IMR-90 (cell line): ENCODE data around the gene JRKL. TPM values are rescaled to one million over a fixed set of nuclear protein-coding genes. Genes with fewer than 3 reads are reported as not detected.

ENCODE experiments used
- ATAC-seq: fragments of 200-7000 bp; cut with Tn5 transposase; 2 replicates; pipeline ENCODE4 v1.9.1; 2020; ENCODE audit warnings: low read depth, mild to moderate bottlenecking, moderate library complexity
- BruUV-seq: library from RNA; stranded (reverse); fragments of 400-500 nt; replicated peaks from 2 replicates; lab custom pipeline; 2021; lab: Mats Ljungman, UMichigan
- CTCF ChIA-PET: fragments of 300-600 bp; formaldehyde crosslinking; extraction: SDS; loops from one replicate; lab custom pipeline; 2021; ENCODE audit warnings: antibody characterized with exemption; lab: Yijun Ruan, JAX
- POLR2A ChIA-PET: fragments of 300-600 bp; sonication (Branson Sonifier 250); formaldehyde crosslinking; loops from one replicate; lab custom pipeline; 2022; ENCODE audit warnings: antibody characterized with exemption; ENCODE audit not compliant: unreplicated experiment; lab: Charles Lee
- DNase-seq: peaks from one replicate; pipeline ENCODE4 v3.0.0; 2013
- H2AFZ ChIP-seq: replicated peaks from 2 replicates; pipeline ENCODE3; 2013; ENCODE audit warnings: low read length, mild to moderate bottlenecking; ENCODE audit not compliant: poor library complexity
- H2AK5ac ChIP-seq: 2 replicates; pipeline ENCODE4 v1.6.1; 2013; ENCODE audit warnings: low read depth, low read length, inconsistent platforms
- H2AK9ac ChIP-seq: replicated peaks from 2 replicates; pipeline ENCODE3; 2013; ENCODE audit warnings: mild to moderate bottlenecking, low read depth, low read length, moderate library complexity; ENCODE audit not compliant: poor library complexity
- H2BK120ac ChIP-seq: 2 replicates; pipeline ENCODE4 v1.6.1; 2013; ENCODE audit warnings: low read depth, low read length, inconsistent platforms
- H2BK15ac ChIP-seq: 3 replicates; pipeline ENCODE4 v1.6.1; 2013; ENCODE audit warnings: low read depth, low read length, inconsistent platforms
- H2BK20ac ChIP-seq: 2 replicates; pipeline ENCODE4 v1.6.1; 2013; ENCODE audit warnings: low read depth, mild to moderate bottlenecking, inconsistent platforms, low read length, moderate library complexity
- H2BK5ac ChIP-seq: 2 replicates; pipeline ENCODE4 v1.6.1; 2013; ENCODE audit warnings: mild to moderate bottlenecking, low read depth, low read length, inconsistent platforms; ENCODE audit not compliant: poor library complexity, severe bottlenecking
- H3K14ac ChIP-seq: replicated peaks from 2 replicates; pipeline ENCODE4 v1.6.1; 2013; ENCODE audit warnings: low read depth, low read length, inconsistent platforms
- H3K18ac ChIP-seq: 2 replicates; pipeline ENCODE4 v1.6.1; 2013; ENCODE audit warnings: low read depth, low read length, control low read depth
- H3K23ac ChIP-seq: 2 replicates; pipeline ENCODE4 v1.6.1; 2013; ENCODE audit warnings: low read depth, low read length, inconsistent platforms
- H3K27ac ChIP-seq: 2 replicates; pipeline ENCODE4 v1.5.1; 2013; ENCODE audit warnings: mild to moderate bottlenecking, control low read depth, low read length; ENCODE audit not compliant: insufficient read depth
- H3K27me3 ChIP-seq: 2 replicates; pipeline ENCODE4 v1.6.1; 2013; ENCODE audit warnings: low read length; ENCODE audit not compliant: control insufficient read depth, insufficient read depth
- H3K36me3 ChIP-seq: 2 replicates; pipeline ENCODE4 v1.6.1; 2013; ENCODE audit warnings: low read length, mixed read lengths; ENCODE audit not compliant: control insufficient read depth, insufficient read depth
- H3K4ac ChIP-seq: 2 replicates; pipeline ENCODE4 v1.6.1; 2013; ENCODE audit warnings: low read depth, low read length, inconsistent platforms
- H3K4me1 ChIP-seq: 2 replicates; pipeline ENCODE4 v1.6.1; 2013; ENCODE audit warnings: low read length, mixed read lengths; ENCODE audit not compliant: control insufficient read depth, insufficient read depth
- H3K4me2 ChIP-seq: 2 replicates; pipeline ENCODE4 v1.6.1; 2013; ENCODE audit warnings: low read depth, mild to moderate bottlenecking, control low read depth, low read length, moderate library complexity
- H3K4me3 ChIP-seq: 2 replicates; pipeline ENCODE4 v1.5.1; 2013; ENCODE audit warnings: low read depth, mild to moderate bottlenecking, control low read depth, low read length, moderate library complexity; ENCODE audit not compliant: insufficient read depth
- H3K56ac ChIP-seq: 2 replicates; pipeline ENCODE4 v1.6.1; 2013; ENCODE audit warnings: low read length, inconsistent platforms; ENCODE audit not compliant: insufficient read depth; ENCODE audit errors: extremely low read depth
- H3K79me1 ChIP-seq, 2 experiments: 2 replicates each; pipeline ENCODE4 v1.6.1; 2013; ENCODE audit warnings: low read length in 2 of 2, inconsistent platforms in 1 of 2, low read depth in 1 of 2
- H3K9ac ChIP-seq: 2 replicates; pipeline ENCODE4 v1.6.1; 2013; ENCODE audit warnings: low read depth, low read length, control low read depth
- H3K9me1 ChIP-seq: 2 replicates; pipeline ENCODE4 v1.6.1; 2013; ENCODE audit warnings: low read length, inconsistent platforms; ENCODE audit not compliant: insufficient read depth
- H3K9me3 ChIP-seq: 2 replicates; pipeline ENCODE4 v1.6.1; 2013; ENCODE audit warnings: low read length; ENCODE audit not compliant: control insufficient read depth, insufficient read depth
- H4K20me1 ChIP-seq: 2 replicates; pipeline ENCODE4 v1.6.1; 2013; ENCODE audit warnings: low read length, inconsistent platforms; ENCODE audit not compliant: insufficient read depth
- H4K5ac ChIP-seq: 2 replicates; pipeline ENCODE4 v1.6.1; 2013; ENCODE audit warnings: mild to moderate bottlenecking, low read depth, low read length, control low read depth
- H4K8ac ChIP-seq, 2 experiments: 2 replicates each; pipeline ENCODE4 v1.6.1; 2013; ENCODE audit warnings: low read depth in 2 of 2, low read length in 2 of 2, control low read depth in 1 of 2, inconsistent platforms in 1 of 2
- H4K91ac ChIP-seq: 2 replicates; pipeline ENCODE4 v1.6.1; 2013; ENCODE audit warnings: low read depth, low read length, inconsistent platforms; ENCODE audit not compliant: insufficient read depth
- FOS ChIP-seq: fragments of 150-350 bp; IDR thresholded peaks from 2 replicates; pipeline ENCODE4 v1.6.1; 2016; ENCODE audit warnings: low read depth, low read length
- NFE2L2 ChIP-seq: fragments of 150-350 bp; IDR thresholded peaks from 2 replicates; pipeline ENCODE4 v1.6.1; 2016; ENCODE audit warnings: low read depth, mild to moderate bottlenecking, low read length
- RAD21 ChIP-seq: IDR thresholded peaks from 2 replicates; pipeline ENCODE4 v1.6.1; 2012; ENCODE audit warnings: low read length, improper control_type of control experiment
- RFX5 ChIP-seq: IDR thresholded peaks from 2 replicates; pipeline ENCODE4 v1.8.0; 2012; ENCODE audit warnings: low read depth, mild to moderate bottlenecking, low read length, moderate library complexity
- WGBS, 2 experiments: methylation state at CpG; one replicate each; pipeline versions ENCODE4 v1.1.5 to v1.1.7; 2013; ENCODE audit warnings: missing lambda C conversion rate in 2 of 2; ENCODE audit not compliant: insufficient read length in 1 of 2; ENCODE audit errors: extremely low coverage in 2 of 2; 5-methylcytosine and 5-hydroxymethylcytosine counted together
- dilution Hi-C: fragments of 300-500 bp; cut with HindIII; formaldehyde crosslinking; loops from one replicate; pipeline ENCODE4 v1.14.3; 2018; ENCODE audit warnings: low sequenced_read_pairs; ENCODE audit not compliant: unreplicated experiment
- in situ Hi-C: fragments of 300-500 bp; cut with MboI; formaldehyde crosslinking; loops from 3 replicates; pipeline ENCODE4 v1.14.3; 2019; ENCODE audit warnings: low sequenced_read_pairs, inconsistent platforms, mixed read lengths
- intact Hi-C: fragments of 100-400 bp; cut with micrococcal nuclease; formaldehyde crosslinking; loops from 2 replicates; pipeline ENCODE4 v1.10.0; 2022
- polyA plus RNA-seq, 3 experiments: library from polyadenylated mRNA; depleted of rRNA; stranded (reverse); fragments of >200 nt; gene quantifications; 2 replicates each; pipeline ENCODE4 v1.2.3, GENCODE V29; 2012; ENCODE audit warnings: low replicate concordance in 1 of 3
- total RNA-seq: library from RNA; depleted of rRNA; stranded (reverse); fragments of >200 nt; gene quantifications from 2 replicates; pipeline ENCODE4 v1.2.3, GENCODE V29; 2012
- TF ChIP-seq, protein P1 (sequence below): fragments of 150-350 bp; IDR thresholded peaks from 2 replicates; pipeline ENCODE4 v1.6.1; 2016; ENCODE audit warnings: low read depth, mild to moderate bottlenecking, low read length, moderate library complexity, borderline replicate concordance

The JRKL gene
- total and polyA plus RNA-seq, 2 of the 4 experiments (the other 2 are of a cell fraction), result 5.6 to 5.9 TPM

DNA sequence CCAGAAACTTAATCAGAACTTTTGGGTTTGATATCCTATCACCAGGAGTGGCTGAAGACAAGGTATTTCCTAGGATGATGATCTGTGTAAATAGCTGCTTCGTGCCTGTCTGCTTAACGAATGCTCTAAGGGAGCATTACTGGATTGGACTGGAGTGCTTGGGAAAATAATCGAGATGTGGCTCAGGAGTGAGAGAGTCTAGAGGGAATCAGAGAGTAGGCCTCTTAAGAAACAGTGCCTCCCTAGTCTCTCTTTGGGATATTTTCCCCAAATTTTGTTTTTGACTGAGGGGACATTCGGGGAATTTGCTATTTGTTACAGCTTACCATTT, 49.3 kb upstream of the JRKL start:
- BruUV-seq, result no TSS peak
- peak overlapping the region; percentile 95 for H3K23ac ChIP-seq
- H4K5ac ChIP-seq, result peak overlapping the region; percentile 16
- H3K4ac ChIP-seq, result peak overlapping the region; percentile 93
- peak overlapping the region; percentile 89 for H2BK120ac ChIP-seq
- peaks cover 2% of the 10 kb centered on the region for H3K36me3 ChIP-seq
- H3K18ac ChIP-seq, result peak overlapping the region; percentile 13
- H2AK5ac ChIP-seq, result peak overlapping the region; percentile 82
- H3K9ac ChIP-seq, result peak overlapping the region; percentile 95
- H3K14ac ChIP-seq, result peak overlapping the region; percentile 94
- TF ChIP-seq NFE2L2 (no peak), RAD21 (peak; percentile 21; the same call in 1 of the 2 replicates), FOS (no peak), RFX5 (no peak)
- TF ChIP-seq, protein P1, sequence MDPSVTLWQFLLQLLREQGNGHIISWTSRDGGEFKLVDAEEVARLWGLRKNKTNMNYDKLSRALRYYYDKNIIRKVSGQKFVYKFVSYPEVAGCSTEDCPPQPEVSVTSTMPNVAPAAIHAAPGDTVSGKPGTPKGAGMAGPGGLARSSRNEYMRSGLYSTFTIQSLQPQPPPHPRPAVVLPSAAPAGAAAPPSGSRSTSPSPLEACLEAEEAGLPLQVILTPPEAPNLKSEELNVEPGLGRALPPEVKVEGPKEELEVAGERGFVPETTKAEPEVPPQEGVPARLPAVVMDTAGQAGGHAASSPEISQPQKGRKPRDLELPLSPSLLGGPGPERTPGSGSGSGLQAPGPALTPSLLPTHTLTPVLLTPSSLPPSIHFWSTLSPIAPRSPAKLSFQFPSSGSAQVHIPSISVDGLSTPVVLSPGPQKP, result no peak
- peaks cover 10% of the 10 kb centered on the region for H3K9me1 ChIP-seq
- peak overlapping the region; percentile 94 for H3K27ac ChIP-seq
- peaks cover 2% of the 10 kb centered on the region; the same call in 1 of the 2 replicates for H4K20me1 ChIP-seq
- H2AK9ac ChIP-seq, result peak overlapping the region; percentile 21
- in situ Hi-C loops (loop anchor here (5.0 kb wide), 2 partner anchors 178 to 288 kb away; no protein-coding TSS in a partner anchor), dilution Hi-C loops (no loop called here), intact Hi-C loops (loop anchor here (5.0 kb wide), 2 partner anchors 83 to 328 kb away; no protein-coding TSS in a partner anchor)
- POLR2A ChIA-PET, result interaction anchor here (0.7 kb wide), 1 partner anchor 81 kb away, joined by 3 read pairs; no protein-coding TSS in a partner anchor
- peak; percentile 56 for DNase-seq
- peaks cover 21 to 67% of the 10 kb centered on the region in 2 experiments; a peak in 3 of 4 replicates for H3K79me1 ChIP-seq
- peak overlapping the region; percentile 46 for H2AFZ ChIP-seq
- no peaks in the 10 kb centered on the region for H3K27me3 ChIP-seq
- H4K8ac ChIP-seq, result peak overlapping the region; percentile 17 to 87
- 25% methylated on average over 3 of the region's 4 CpGs; no CpG with 5 or more reads in 1 of the 2 experiments for WGBS, 2 experiments
- H2BK20ac ChIP-seq, result peak overlapping the region; percentile 75
- CTCF ChIA-PET, result interaction anchor here (0.6 to 5.1 kb wide), 5 partner anchors 31 to 285 kb away, joined by 3 to 34 read pairs (median 5); no protein-coding TSS in a partner anchor
- H3K4me2 ChIP-seq, result peak overlapping the region; percentile 96
- H3K56ac ChIP-seq, result peak overlapping the region; percentile 85; the same call in 1 of the 2 replicates
- H3K4me3 ChIP-seq, result peak overlapping the region; percentile 92
- no peaks in the 10 kb centered on the region for H3K9me3 ChIP-seq
- peak overlapping the region; percentile 72 for H2BK15ac ChIP-seq
- peak overlapping the region; percentile 88 for H4K91ac ChIP-seq
- peak; percentile 12; the same call in 1 of the 2 replicates for ATAC-seq
- H2BK5ac ChIP-seq, result peak overlapping the region; percentile 92
- H3K4me1 ChIP-seq, result peaks cover 16% of the 10 kb centered on the region
